Left renal pelvis (tissue), 4 donors: ENCODE results near the gene OR2T3. TPM values are rescaled to one million over a fixed set of nuclear protein-coding genes. Genes with fewer than 3 reads are reported as not detected.
"Not testable (repeated sequence)": the region's sequence is repeated elsewhere in the genome, so short reads cannot be mapped to it uniquely, and the experiment has no call there.

Experiments used
- DNase-seq, 4 donors: peaks; one replicate each; pipeline ENCODE4 v3.0.0-alpha.2; 2013; ENCODE audit warnings: low read depth in 4 of 4, low spot score in 3 of 4
- polyA plus RNA-seq, 4 donors: library from polyadenylated mRNA; unstranded; fragments of 120-200 nt; gene quantifications; one replicate each; pipeline ENCODE4 v1.2.1, GENCODE V29; 2013; ENCODE audit not compliant: insufficient read length in 4 of 4

Gene OR2T3
- polyA plus RNA-seq, 4 donors, result not detected

GRCh38 chr1:248459117-248459516, 14.0 kb upstream of the OR2T3 start:
- not testable (repeated sequence) for DNase-seq

- DNase-seq, result no peak
Measured at GRCh38 chr1:248471154-248471553, 2.0 kb upstream of the OR2T3 start.

- DNase-seq, result not testable (repeated sequence)
Measured at GRCh38 chr1:248472111-248472510, 1.0 kb upstream of the OR2T3 start.

GRCh38 chr1:248475660-248476059, 2.5 kb downstream of the OR2T3 start:
- DNase-seq, result not testable (repeated sequence)

GRCh38 chr1:248481686-248482579, 8.8 kb downstream of the OR2T3 start:
- DNase-seq, result not testable (repeated sequence)

- DNase-seq, result not testable (repeated sequence)
Measured at GRCh38 chr1:248488289-248488688, 15.1 kb downstream of the OR2T3 start, which contains the start of gene OR2T5. Gene OR2T5 (plus strand): TSS chr1:248488589. CDS start chr1:248488589, 0 bp downstream.

- not testable (repeated sequence) for DNase-seq
Measured at GRCh38 chr1:248496661-248497060, 23.5 kb downstream of the OR2T3 start.

- not testable (repeated sequence) for DNase-seq
Measured at GRCh38 chr1:248500305-248501035, 27.3 kb downstream of the OR2T3 start.

- not testable (repeated sequence) for DNase-seq
Measured at GRCh38 chr1:248507773-248508172, 34.6 kb downstream of the OR2T3 start, which contains the start of gene OR2G6. Gene OR2G6 (plus strand): TSS chr1:248508073. CDS start chr1:248521647, 13,574 bp downstream.

- not testable (repeated sequence) for DNase-seq
Measured at GRCh38 chr1:248510217-248510616, 37.1 kb downstream of the OR2T3 start.

GRCh38 chr1:248521856-248522255, 48.7 kb downstream of the OR2T3 start:
- no peak for DNase-seq

Other genes with a start within 250 kb of the OR2T3 start
- gene OR2M4, start 241.9 kb upstream of the OR2T3 start, polyA plus RNA-seq, result under 1 TPM; 0.04 to 0.08 (median 0.04) TPM
- under 1 TPM in 1 of 4 donors, not detected in 3; 0.05 TPM for gene OR2T33, start 195.4 kb upstream of the OR2T3 start, polyA plus RNA-seq
- gene OR2T12, start 169.9 kb upstream of the OR2T3 start, polyA plus RNA-seq, result under 1 TPM in 2 of 4 donors, not detected in 2; 0.05 to 0.06 TPM
- not detected for gene OR2M7, start 148.8 kb upstream of the OR2T3 start, polyA plus RNA-seq
- not detected for gene OR14C36, start 124.6 kb upstream of the OR2T3 start, polyA plus RNA-seq
- gene OR2T4, start 111.7 kb upstream of the OR2T3 start, polyA plus RNA-seq, result not detected
- under 1 TPM in 2 of 4 donors, not detected in 2; 0.11 TPM for gene OR2T6, start 97.6 kb upstream of the OR2T3 start, polyA plus RNA-seq
- not detected for gene OR2T1, start 70.3 kb upstream of the OR2T3 start, polyA plus RNA-seq
- not detected for gene OR2T2, start 27.7 kb upstream of the OR2T3 start, polyA plus RNA-seq
- not detected for gene OR2T5, start 15.2 kb downstream of the OR2T3 start, polyA plus RNA-seq
- gene OR2G6, start 34.7 kb downstream of the OR2T3 start, polyA plus RNA-seq, result under 1 TPM in 1 of 4 donors, not detected in 3; 0.08 TPM
- not detected for gene OR2T29, start 89.4 kb downstream of the OR2T3 start, polyA plus RNA-seq
- not detected for gene OR2T34, start 101.4 kb downstream of the OR2T3 start, polyA plus RNA-seq
- under 1 TPM in 2 of 4 donors, not detected in 2; 0.14 to 0.34 TPM for gene OR2T10, start 124.3 kb downstream of the OR2T3 start, polyA plus RNA-seq
- gene OR2T11, start 161.7 kb downstream of the OR2T3 start, polyA plus RNA-seq, result not detected
- gene OR2T35, start 171.9 kb downstream of the OR2T3 start, polyA plus RNA-seq, result not detected
- gene OR2T27, start 182.2 kb downstream of the OR2T3 start, polyA plus RNA-seq, result not detected
- not detected for gene OR14I1, start 229.4 kb downstream of the OR2T3 start, polyA plus RNA-seq